Stimulated activated CD8-positive, alpha-beta memory T cell treated with anti-CD3 and anti-CD28 coated beads, Interleukin-15, amount 100 ng/mL, for 48 hours (primary cell): ENCODE measurements around the gene CPT1B.
"Not testable (repeated sequence)": the region's sequence is repeated elsewhere in the genome, so short reads cannot be mapped to it uniquely, and the experiment has no call there.

Experiments
- DNase-seq, 2 donors: peaks; one replicate each; pipeline ENCODE4 v3.0.0-alpha.2; 2020; ENCODE audit warnings: low read depth in 2 of 2

Gene CPT1B

DNA sequence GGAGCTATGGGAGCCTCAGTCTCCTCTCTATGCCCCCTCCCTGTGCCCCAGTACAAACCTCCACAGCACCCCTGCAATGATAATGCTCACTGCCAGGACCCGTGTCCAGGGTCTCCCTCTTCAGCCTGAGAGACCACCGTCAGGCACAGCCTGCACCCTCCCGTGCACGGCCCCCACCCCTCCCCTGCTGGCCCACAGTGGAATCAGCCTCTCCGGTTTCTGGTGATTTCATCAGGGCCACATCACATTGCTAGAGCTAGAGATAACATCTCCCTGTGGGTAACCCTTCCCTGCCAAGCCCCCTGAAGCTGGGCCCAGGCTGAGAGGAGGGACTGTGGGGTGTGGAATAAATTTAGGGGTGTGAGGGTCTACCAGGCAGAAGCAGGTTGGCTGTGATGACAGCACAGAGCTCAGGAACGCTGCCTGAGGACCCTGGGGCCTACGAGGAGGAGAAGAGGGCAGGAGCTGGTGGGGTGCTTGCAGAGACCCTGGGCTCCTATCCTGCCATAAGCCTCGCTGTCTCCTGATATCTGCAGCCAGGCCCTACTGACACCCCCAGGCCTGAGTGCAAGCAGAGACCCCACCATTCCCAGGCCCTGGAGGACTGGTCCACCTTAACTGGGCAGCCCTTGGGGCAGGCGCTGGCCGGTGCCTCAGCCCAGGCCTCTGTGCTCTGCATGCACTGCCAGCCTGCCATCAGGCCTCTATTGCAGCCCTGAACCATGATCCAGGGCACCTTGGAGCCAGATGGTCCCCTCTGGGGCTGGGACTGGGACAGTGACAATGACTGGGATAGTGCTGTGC is 32.5 kb downstream of the CPT1B start, which contains the start of gene KLHDC7B:
TSS of gene KLHDC7B (plus strand) at position 378 of the 804 bp plus-strand sequence. CDS start at position 723, 345 bp downstream.
- DNase-seq = no peak

DNA sequence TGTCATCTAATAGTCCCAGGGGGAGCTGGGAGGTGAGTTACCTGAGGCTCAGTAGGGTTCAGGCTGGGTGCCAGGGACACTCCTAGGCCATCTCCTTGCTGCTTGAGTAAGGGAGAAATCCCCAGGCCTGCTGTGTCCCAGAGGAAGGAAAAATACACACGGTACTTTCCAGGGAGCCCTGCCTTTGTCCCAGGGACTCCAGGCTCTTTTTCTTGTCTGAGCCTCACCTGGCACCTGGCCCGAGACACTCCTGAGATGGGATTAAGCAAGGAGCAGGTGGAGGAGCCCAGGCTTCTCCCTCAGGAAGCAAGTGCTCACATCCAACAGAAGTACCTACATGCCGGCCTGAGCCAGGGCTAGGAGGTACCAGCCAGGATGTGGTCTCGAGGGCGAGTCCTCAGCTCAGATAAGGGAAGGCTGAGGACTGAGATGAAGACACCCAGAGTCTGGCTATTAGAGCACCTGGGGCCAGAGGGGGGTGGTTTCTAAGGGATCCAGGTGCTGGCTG is 33.4 kb downstream of the CPT1B start:
- DNase-seq = no peak

DNA sequence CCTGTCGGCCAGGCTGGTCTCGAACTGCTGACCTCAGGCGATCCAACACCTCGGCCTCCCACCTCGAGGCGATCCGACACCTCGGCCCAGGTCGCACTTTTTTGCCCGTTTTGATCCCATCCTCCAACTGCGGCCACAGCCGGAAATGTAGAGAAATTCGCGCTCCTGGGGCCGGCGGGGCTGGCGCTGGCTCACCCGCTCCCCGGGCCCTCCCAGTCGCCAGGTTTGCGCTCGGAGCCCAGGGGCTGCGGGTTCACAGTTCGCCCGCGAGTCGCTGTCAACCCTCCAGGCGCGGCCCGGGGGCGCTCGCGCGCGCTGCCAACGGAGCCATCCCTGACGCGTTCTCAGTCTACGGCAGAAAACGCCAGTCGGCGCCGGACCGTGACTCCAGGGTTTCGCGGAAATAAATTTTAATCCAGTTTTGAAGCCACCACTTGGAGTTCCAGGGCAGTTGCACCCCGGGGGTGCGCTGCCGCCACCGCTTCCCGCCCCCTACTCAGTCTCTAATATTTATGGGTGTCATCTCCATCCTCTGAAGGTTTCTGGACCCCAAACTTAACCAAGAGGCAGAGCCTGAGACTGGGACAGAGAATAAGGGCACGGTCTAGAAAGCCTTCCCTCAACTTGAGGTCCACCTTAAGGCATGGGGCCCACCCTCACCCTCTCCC is 34.0 kb downstream of the CPT1B start:
- peak; percentile 83 to 85 for DNase-seq

DNA sequence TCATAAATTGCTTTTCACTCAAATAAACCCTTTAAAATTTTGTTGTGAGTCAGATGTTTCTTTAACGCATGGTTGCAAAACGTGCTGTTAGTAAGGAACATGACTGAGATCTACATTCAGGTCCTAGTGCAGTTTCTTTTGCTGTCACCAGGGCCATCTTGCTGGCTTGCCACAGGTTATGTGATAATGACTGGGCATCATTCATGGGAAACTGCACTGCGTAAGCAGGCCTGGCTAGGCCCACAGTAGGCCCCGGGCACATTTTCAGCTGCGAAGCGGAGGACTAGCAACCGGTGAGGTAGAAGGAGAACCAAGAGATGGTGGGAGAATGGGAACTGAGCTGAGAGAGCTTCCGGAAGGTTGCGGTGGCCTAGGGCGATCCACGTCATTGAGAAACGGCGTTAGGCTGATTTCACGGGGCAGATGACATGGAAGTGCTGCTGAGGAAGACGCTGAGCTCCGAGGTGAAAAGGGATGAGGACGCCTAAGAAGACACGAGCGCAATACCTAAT is 35.8 kb downstream of the CPT1B start:
- peak in 1 of 2 donors; percentile 61 for DNase-seq

DNA sequence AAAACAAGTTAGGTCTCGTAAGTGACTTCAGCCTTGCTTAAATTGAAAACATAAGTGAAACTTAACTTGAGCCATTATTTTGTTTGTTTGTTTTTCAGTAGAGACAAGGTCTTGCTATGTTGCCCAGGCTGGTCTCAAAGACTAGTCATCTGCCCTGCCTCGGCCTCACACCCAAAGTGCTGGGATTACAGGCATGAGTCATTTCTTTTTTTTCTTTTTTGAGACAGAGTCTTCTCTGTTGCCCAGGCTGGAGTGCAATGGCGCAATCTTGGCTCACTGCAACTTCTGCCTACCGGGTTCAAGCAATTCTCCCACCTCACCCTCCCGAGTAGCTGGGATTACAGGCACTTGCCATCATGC is 36.6 kb downstream of the CPT1B start:
- DNase-seq = not testable (repeated sequence)

DNA sequence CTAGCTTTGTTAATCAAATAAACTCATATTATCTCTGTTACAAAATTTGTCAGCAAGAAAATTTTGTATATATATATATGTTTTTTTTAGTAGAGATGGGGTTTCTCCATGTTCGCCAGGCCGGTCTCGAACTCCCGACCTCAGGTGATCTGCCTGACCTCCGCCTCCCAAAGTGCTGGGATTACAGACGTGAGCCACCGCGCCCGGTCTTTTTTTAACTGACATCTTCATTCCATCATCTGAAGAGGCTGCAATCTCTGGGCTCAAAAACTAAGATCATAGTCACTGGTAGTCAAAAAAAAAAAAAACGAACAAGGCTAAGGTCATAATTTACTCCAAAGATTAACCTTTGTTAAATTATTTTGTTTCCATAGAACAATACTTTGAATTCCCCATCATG is 37.8 kb downstream of the CPT1B start:
- no peak for DNase-seq

DNA sequence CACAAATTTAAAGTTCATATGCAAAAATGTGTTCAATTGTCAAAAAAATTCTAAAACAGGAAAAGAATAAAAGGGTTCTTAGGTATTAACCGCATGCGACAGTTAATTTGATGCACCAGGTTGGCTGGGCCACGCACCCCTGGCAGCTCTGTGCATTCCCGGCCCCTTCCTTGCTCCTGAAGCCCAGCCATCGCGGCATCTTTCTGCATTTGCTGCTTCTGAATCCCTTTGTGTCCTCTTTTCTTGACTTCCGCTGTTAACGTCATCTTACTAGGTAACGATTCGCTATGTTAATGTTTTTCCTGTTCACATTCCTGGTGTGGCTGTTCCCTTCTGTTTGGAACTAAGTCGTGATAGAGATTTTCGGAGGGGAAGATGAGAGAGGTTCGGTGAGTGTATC is 40.5 kb downstream of the CPT1B start:
- DNase-seq = no peak

DNA sequence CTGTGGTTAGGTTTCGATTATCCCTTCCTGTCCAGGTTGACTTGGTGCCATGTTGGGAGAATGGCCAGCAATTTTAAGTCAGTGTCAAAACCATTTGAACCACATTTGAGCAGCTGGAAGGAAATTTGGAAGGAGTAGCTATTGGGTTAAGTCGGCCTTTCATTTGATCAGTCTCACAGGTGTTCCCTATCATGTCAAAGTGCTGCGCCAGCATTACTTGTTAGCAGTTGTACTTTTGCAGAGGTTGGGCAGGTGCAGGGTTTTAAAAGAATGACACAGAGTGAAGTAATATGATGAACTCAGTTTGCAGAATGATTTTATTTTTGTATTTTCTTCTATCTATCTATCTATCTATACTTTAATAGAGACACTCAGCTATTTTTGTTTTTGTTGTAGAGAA is 42.0 kb downstream of the CPT1B start:
- DNase-seq = no peak

DNA sequence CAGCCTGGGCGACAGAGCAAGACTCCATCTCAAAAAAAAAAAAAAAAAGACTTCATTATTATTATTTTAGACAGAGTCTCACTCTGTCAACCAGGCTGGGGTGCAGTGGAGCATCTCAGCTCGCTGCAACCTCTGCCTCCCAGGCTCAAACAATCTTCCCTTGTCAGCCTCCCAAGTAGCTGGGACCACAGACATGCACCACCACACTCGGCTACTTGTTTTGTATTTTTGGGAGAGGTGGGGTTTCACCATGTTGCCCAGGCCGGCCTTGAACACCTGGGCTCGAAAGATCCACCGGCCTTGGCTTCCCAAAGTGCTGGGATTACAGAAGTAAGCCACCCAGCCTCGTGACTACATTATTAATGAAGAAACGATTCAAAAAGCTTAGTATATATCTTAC is 43.1 kb downstream of the CPT1B start:
- DNase-seq = no peak

DNA sequence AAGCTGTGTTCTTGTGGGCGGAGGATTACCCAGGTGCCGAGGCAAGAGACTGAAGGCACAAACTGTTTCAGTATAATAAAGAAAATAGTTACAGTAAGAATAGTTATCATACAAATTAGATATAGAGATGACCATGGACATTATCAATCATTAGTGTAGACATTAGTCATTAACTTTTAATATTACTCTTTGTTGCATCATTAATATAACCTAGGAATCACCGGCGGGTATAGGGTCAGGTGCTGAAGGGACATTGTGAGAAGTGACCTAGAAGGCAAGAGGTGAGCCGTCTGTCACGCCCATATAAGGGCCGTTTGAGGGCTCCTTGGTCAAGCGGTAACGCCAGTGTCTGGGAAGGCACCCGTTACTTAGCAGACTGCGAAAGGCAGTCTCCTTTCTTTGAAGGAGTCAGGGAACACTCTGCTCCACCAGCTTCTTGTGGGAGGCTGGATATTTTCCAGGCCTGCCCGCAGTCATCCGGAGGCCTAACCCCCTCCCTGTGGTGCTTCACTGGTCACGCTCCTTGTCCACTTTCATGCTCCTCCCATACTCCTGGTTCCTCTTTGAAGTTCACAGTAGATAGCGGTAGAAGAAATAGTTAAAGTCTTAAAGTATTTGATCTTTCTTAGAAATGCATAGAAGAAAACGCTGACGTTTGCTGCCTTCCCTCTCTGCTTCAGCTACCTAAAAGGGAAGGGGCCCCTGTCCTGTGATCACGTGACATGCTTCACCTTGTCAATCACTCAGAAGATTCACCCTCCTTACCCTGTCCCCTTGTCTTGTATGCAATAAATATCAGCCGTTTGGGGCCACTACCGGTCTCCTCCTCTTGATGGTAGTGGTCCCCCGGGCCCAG is 44.1 kb downstream of the CPT1B start:
- not testable (repeated sequence) for DNase-seq

DNA sequence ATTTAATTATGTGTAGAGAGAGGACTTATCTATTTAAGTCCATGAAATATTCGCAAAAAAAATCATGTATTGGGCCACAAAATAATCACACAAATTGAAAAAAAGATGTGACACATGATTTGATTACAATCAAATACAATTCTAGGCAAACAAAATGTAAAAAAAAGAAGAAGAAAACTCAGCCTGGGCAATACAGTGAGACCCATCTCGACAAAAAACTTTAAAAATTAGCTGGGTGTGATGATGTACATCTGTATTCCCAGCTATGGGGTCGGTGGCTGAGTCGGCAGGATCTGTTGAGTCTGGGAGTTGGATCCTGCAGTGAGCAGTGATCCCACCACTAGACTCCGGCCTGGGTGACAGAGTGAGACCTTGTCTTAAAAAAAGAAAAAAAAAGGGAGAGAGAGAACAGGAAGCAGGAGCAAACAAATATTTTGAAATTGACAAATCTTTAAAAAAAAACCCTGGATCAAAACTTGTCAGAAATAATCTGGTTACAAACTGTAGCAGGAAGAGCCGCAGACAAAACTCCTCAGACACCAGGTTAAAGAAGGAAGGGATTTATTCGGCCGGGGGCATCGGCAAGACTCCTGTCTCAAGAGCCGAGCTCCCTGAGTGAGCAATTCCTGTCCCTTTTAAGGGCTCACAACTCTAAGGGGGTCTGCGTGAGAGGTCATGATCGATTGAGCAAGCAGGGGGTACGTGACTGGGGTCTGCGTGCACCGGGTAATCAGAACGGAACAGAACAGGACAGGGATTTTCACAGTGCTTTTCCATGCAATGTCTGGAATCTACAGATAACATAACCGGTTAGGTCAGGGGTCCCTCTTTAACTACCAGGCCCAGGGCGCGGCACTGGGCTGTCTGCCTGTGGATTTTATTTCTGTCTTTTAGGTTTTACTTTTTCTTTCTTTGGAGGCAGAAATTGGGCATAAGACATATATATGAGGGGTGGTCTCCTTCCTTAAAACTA is 45.1 kb downstream of the CPT1B start:
- DNase-seq = no peak

DNA sequence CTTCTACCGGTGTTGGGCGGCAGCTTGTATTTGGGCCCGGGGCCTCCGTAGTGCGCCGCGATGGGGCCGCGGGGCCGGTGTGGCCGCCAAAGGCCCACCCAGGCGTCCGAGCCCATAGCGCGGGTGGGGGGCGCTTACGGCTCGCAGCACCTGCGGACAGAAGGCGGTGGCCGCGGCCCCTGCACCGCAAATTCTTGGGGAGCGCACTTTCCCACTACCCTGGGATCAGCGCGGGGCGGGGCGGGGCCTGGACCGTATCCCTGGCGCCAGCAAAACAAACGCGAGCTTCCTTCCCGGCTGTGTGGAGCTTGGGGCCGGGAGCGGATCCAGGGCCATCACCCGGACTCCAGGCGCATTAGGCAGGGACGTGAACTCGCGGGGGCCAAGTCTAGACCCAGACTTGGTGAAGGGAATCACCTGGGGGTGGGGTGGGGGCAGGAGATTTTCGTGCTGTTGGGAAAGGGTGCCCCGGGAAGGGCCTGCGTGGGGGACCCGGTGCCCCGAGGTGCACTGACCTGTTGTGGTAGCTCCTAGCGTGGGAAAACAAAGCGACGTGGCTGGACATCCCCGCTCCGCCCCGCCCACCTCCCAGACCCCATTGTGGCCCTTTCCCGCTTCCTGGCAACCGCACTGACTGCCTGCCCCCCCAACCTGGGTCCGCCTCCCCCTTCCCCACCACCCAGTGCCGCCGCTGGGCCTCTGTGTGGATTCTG is 46.1 kb downstream of the CPT1B start:
- DNase-seq = no peak

DNA sequence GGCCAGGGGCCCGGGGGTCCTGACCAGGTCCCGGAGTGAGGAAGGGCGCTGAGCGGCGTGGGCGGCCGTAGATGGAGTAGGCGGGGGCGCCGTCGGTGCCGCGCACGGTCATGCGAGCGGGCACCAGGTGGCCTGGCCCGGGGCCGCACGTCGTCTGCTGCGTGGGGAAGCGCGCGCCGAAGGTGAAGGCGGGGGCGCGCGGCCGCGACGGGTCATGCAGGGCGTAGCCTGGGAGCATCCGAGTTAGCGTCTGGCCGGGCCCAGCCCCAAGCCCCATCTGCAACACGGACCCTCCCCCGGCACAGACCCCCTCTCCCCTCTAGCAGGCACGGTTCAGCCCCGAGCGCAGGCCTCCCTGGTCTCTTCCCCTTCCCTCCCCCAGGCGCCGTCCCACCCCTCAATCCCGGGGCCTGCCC is 46.7 kb downstream of the CPT1B start:
- peak in 1 of 2 donors; percentile 73 for DNase-seq

DNA sequence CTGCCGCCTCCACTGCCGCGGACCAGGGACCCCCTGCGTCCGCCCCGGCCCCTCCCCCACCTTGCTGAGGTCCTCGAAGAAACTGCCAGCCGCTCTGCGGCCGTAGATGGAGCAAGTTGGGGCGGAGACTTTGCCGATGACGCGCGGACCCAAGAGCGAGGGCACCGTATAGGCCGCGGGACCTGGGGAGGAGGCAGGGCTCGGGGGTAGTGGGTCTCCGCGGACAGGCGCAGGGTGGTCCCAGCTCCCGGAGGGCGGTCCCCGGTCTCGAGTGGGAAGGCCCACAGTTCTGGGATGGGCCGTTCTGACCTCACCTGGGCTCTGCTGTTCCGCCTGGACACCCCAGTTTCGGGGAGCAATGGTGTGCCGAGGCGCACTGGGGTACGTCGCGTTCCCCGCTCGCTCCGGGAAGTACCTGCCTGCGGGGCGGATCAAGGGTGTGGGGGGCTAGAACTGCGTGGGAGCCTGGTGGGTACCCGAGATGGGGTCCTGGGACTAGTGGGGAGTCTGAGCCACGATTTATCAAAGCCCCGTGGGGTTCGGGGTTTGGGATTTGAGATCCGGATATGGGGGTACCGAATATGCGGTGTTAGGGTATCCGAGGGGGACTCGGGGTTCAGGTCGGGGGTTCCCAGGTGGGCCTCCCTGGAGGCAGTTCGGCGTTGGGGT is 47.2 kb downstream of the CPT1B start:
- peak; percentile 75 to 81 for DNase-seq

DNA sequence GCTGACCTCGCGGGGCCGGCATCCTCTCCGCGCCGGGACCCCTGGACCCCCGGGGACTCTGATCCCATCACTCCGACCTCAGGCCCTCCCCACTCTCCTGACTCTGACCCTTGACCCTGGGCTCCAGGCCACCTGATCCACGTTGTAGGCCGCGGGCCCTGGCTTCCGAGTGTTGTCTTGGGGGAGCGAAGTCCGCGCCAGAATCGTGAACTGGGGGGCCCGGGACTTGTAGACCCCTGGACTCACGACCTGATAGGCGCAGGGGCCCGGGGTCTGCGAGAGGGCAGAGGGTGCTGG is 47.7 kb downstream of the CPT1B start:
- no peak for DNase-seq

DNA sequence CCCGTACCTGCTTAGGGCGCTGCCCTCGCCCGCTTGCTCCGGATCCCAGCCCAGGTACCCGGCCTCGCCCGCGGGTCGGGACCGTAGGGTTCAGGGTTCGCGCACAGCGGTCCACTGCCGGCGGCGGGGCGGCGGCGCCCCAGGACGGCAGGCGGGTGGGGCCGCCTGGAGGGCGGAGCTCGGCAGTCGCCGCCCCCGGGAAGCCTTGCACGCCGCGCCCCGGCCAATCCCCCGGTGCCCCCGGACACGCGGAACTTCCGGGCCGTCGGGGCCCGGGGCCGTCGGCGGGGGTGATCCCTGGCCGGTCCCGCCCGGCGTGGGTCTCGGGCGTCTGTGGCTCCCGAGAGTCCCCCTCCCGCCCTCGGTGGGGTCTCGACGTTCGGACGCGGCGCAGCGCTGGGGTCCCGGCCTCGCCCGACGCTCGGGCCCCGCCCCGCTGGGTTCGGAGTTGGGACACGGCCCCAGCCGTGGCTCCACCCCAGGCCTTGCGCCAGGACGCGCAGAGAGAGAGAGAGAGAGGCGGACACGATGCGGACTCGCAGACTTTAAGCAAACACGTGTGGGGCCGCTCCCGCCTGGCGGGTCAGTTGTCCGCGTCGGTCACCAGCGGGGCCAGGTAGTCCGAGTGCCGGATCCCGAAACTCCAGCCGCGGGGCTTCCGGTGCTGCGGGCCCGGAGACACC is 48.2 kb downstream of the CPT1B start, which contains the start of gene TYMP:
TSS of gene TYMP (minus strand) at position 116 of the 683 bp plus-strand sequence. CDS start 303 bp downstream, outside the sequence.
- peak in 1 of 2 donors; percentile 67 for DNase-seq

DNA sequence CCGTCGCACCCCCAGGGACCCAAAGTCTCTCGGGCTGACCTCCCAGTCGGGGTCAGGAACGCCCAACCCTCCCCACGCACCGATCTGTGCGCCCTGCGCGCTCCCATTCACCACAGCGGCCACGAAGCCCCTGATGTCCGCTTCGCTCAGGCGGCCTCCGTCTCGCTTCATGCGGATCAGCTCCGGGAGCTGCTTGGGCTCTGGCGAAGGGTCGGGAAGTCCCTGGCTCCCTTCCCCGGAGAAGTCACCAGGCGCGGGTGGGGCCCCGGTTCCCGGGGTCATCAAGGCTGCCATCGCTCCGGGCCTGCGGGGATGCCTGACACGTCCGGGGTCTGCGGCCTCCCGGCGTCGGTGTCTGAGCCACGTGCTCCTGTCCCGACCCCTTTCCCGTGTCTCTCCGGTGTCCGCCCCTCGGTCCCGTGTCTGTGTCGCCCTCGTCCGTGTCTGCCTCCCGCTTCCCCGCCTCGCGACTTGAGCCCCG is 48.8 kb downstream of the CPT1B start:
- no peak for DNase-seq

DNA sequence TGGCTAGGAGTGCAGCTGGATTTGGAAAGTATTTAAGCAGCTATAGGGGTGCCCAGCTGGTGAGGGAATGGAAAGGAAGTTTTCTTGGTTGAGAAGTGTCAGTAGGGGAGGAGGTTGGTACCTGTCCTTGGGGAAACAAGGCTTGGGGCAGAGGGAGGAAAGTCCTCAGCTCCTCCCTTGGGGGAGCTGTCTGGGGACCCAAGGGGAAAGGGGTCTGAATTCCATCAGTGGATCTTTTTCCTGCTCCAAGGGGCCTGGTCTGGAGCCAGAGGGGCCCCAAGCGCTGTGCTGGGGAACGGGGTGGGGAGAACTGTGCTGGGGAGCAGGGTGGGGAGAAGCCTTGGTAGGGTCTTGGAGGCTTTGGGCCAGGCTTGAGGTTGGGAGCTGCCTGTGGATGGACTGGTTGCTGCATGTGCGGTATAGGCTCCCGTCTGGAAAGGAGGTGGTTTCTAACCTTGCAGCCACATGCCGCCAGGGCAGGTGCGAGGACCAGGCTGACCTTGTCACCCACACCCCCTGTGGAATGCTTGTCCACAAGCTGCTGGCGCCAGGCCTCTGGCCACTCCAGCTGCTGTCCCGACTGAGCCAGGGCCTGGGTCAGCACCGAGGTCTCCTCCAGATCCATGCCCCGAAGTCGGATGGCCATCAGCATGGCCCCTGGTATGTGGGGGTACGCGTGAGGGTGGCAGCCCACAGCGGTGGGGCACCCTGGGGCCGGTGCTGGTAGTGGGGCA is 49.4 kb downstream of the CPT1B start:
- no peak for DNase-seq
